ENCODE results near the gene AAMP. TPM values are rescaled to one million over a fixed set of nuclear protein-coding genes. Genes with fewer than 3 reads are reported as not detected.

AAMP gene
- total RNA-seq, 3 donors from 2014 or later (not counting 1 experiment from before 2014, with no cell fraction given) = 52.5 to 61.6 (median 60.0) TPM

DNA sequence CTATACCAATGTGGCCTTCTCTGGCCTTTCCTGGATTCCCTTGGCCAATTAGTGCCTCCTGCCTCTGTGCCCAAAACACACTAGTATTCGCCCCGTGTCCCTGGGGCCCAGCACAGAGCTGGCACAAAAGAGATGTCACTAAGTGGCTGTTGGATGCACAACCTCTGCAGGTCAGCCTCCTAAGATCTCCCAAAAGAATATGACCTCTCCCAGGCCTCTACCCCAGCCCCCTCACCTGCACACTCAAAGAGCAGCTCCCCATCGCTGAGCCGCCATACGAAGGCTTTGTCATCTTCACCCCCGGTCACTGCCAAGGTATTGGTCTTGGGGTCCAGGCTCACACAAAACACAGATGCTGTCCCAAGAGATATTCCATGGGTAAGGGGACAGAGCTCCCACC, 2.7 kb downstream of the AAMP start:
- Histone ChIP-seq H3K36me3 (ENCODE audit: control insufficient read depth, insufficient read depth, low read length) (peaks cover 46% of the 10 kb centered on the region), H3K9me3 (ENCODE audit: control insufficient read depth, insufficient read depth, low read length) (no peaks in the 10 kb centered on the region), H3K4me1 (ENCODE audit: control insufficient read depth, insufficient read depth, low read length) (peaks cover 46% of the 10 kb centered on the region), H3K4me3 (ENCODE audit: low read length) (no peak overlapping the region), H3K27ac (ENCODE audit: low read length) (no peak overlapping the region), H3K27me3 (ENCODE audit: control insufficient read depth, insufficient read depth, low read length) (no peaks in the 10 kb centered on the region)
- no peak for ATAC-seq
- Mint-ChIP-seq H3K36me3 (no peaks in the 10 kb centered on the region), H3K4me3 (no peak overlapping the region), H3K9me3 (no peaks in the 10 kb centered on the region), H3K4me1 (peaks cover 37 to 60% of the 10 kb centered on the region in 2 donors), H3K27me3 (ENCODE audit: low read depth in 2 of 2) (no peaks in the 10 kb centered on the region), H3K27ac (peak overlapping the region in 1 of 2 donors; percentile 1)
- 95% methylated on average over 6 of the region's 6 CpGs for WGBS (ENCODE audit: insufficient coverage)
- intact Hi-C loops (cut with micrococcal nuclease) = no loop called here
- TF ChIP-seq, protein P1, sequence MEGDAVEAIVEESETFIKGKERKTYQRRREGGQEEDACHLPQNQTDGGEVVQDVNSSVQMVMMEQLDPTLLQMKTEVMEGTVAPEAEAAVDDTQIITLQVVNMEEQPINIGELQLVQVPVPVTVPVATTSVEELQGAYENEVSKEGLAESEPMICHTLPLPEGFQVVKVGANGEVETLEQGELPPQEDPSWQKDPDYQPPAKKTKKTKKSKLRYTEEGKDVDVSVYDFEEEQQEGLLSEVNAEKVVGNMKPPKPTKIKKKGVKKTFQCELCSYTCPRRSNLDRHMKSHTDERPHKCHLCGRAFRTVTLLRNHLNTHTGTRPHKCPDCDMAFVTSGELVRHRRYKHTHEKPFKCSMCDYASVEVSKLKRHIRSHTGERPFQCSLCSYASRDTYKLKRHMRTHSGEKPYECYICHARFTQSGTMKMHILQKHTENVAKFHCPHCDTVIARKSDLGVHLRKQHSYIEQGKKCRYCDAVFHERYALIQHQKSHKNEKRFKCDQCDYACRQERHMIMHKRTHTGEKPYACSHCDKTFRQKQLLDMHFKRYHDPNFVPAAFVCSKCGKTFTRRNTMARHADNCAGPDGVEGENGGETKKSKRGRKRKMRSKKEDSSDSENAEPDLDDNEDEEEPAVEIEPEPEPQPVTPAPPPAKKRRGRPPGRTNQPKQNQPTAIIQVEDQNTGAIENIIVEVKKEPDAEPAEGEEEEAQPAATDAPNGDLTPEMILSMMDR (IDR thresholded peaks at IDR 0.05) = no peak
- DNase-seq = no peak

DNA sequence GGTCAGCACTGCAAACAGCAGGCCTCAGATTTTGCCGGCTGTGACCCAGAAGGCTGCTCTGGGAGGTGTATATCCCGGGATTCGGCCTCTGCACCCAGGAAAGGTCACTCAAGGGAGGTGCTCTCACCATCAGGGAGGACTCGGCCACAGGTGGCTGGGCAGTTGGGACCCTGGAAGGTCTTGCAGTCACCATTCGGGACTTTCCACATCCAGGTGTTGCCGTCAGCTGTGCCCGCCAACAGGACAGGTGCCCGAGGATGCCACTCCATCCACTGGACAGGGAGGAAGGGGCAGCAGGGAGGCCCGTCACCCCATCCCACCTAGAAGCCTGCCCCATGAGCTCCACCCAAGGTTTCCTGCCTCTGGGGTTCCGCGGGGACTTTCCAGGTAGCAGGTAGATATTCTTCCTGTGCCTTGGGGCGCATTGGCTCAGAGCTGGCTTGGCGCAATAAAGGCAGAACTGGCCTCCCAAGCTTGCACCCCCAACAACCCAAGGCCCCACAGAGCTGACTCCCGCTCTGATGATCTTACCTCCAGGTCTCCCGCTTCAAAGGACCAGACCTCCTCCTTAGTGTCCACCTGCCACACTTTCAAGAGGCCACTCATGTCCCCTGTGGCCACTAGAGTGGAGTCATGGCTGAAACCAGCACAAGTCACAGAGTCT, 3.5 kb downstream of the AAMP start:
- Mint-ChIP-seq H3K36me3 (no peaks in the 10 kb centered on the region), H3K9me3 (no peaks in the 10 kb centered on the region), H3K4me3 (no peak overlapping the region), H3K27ac (no peak overlapping the region), H3K4me1 (peaks cover 29 to 52% of the 10 kb centered on the region in 2 donors), H3K27me3 (ENCODE audit: low read depth in 2 of 2) (no peaks in the 10 kb centered on the region)
- TF ChIP-seq, protein P1 (IDR thresholded peaks at IDR 0.05) = no peak
- ATAC-seq (no peak), DNase-seq (no peak)
- 94% methylated on average over 15 of the region's 15 CpGs for WGBS (ENCODE audit: insufficient coverage)
- Histone ChIP-seq H3K36me3 (ENCODE audit: control insufficient read depth, insufficient read depth, low read length) (peaks cover 46% of the 10 kb centered on the region), H3K4me3 (ENCODE audit: low read length) (no peak overlapping the region), H3K27me3 (ENCODE audit: control insufficient read depth, insufficient read depth, low read length) (no peaks in the 10 kb centered on the region), H3K27ac (ENCODE audit: low read length) (no peak overlapping the region), H3K4me1 (ENCODE audit: control insufficient read depth, insufficient read depth, low read length) (peaks cover 48% of the 10 kb centered on the region), H3K9me3 (ENCODE audit: control insufficient read depth, insufficient read depth, low read length) (no peaks in the 10 kb centered on the region)
- intact Hi-C loops (cut with micrococcal nuclease) = no loop called here

DNA sequence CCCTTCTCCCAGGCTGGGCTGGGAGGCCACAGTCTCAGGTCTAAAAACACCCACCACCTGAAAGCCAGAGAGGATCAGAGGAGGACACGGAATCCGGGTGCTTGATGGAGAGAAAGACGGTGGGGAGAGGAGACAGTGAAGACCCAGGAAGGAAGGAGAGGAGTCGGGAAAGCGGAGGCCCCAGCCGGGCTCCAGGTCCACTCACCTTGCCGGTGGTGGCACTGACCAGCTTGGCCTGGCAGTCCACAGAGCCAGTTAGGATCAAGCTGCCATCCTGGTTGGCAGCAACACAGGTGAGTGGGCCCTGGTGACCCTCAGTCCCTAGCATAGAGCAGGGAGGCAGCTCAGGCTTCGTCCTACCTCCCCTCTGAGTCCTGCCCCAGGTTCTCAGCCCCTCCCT, 4.3 kb downstream of the AAMP start:
- H3K27me3 Mint-ChIP-seq (ENCODE audit: low read depth in 2 of 2) = no peaks in the 10 kb centered on the region
- intact Hi-C loops (cut with micrococcal nuclease) = no loop called here
- peaks cover 48% of the 10 kb centered on the region for H3K4me1 ChIP-seq (ENCODE audit: control insufficient read depth, insufficient read depth, low read length)
- 94% methylated on average over 8 of the region's 8 CpGs for WGBS (ENCODE audit: insufficient coverage)
- TF ChIP-seq, protein P1 (IDR thresholded peaks at IDR 0.05) = no peak
- H3K36me3 Mint-ChIP-seq = no peaks in the 10 kb centered on the region
- no peaks in the 10 kb centered on the region for H3K27me3 ChIP-seq (ENCODE audit: control insufficient read depth, insufficient read depth, low read length)
- H3K27ac ChIP-seq (ENCODE audit: low read length) = no peak overlapping the region
- H3K4me1 Mint-ChIP-seq = peaks cover 21 to 43% of the 10 kb centered on the region in 2 donors
- no peaks in the 10 kb centered on the region for H3K9me3 Mint-ChIP-seq
- no peaks in the 10 kb centered on the region for H3K9me3 ChIP-seq (ENCODE audit: control insufficient read depth, insufficient read depth, low read length)
- DNase-seq (no peak), ATAC-seq (no peak)
- H3K4me3 Mint-ChIP-seq = no peak overlapping the region
- peaks cover 46% of the 10 kb centered on the region for H3K36me3 ChIP-seq (ENCODE audit: control insufficient read depth, insufficient read depth, low read length)
- no peak overlapping the region for H3K4me3 ChIP-seq (ENCODE audit: low read length)
- H3K27ac Mint-ChIP-seq = peak overlapping the region in 1 of 2 donors; percentile 60

Data from natural killer cell (primary cell).